Body of pancreas (tissue), 4 donors: Measurements from ENCODE around the gene SRMS.

Experiments used
- CTCF ChIP-seq, 7 experiments: fragments of 450-650 bp in 4 of 7; fragments of 200-600 bp in 3 of 7; sonication (generic) in 3 of 7; IDR thresholded peaks; one replicate each; pipeline ENCODE4 v1.5.1; 2016 to 2019; ENCODE audit warnings: antibody characterized with exemption in 7 of 7
- POLR2A ChIP-seq, 3 donors: fragments of 450-650 bp; IDR thresholded peaks; one replicate each; pipeline ENCODE4 v1.6.1; 2016; ENCODE audit warnings: antibody characterized with exemption in 3 of 3, mild to moderate bottlenecking in 2 of 3

GRCh38 chr20:63573647-63574131 is 26.1 kb upstream of the SRMS start:
- TF ChIP-seq CTCF (IDR thresholded peaks at IDR 0.05) (no peak), POLR2A (IDR thresholded peaks at IDR 0.05) (no peak)
